CD14-positive monocyte (primary cell): Measurements from ENCODE around the gene ZCCHC10. TPM values are rescaled to one million over a fixed set of nuclear protein-coding genes. Genes with fewer than 3 reads are reported as not detected.
"Not testable (repeated sequence)": the region's sequence is repeated elsewhere in the genome, so short reads cannot be mapped to it uniquely, and the experiment has no call there.

ENCODE experiments used
- DNase-seq, 3 donors: peaks; one replicate each; pipeline ENCODE4 v3.0.0-alpha.2; 2011 to 2022
- H2AFZ ChIP-seq: 2 replicates; pipeline ENCODE4 v1.6.0; 2012; ENCODE audit warnings: mild to moderate bottlenecking, low read depth, low read length, inconsistent platforms; ENCODE audit not compliant: insufficient read depth, poor library complexity, severe bottlenecking
- H3K27ac ChIP-seq, 2 donors: 1 replicate in 1 of 2; 2 replicates in 1 of 2; pipeline ENCODE4 v1.5.1; 2012 to 2013; ENCODE audit warnings: low read length in 2 of 2, control low read depth in 1 of 2, inconsistent platforms in 1 of 2, low read depth in 1 of 2, mild to moderate bottlenecking in 1 of 2
- H3K27me3 ChIP-seq, 2 donors: one replicate each; pipeline versions ENCODE4 v1.6.0 to v1.6.1; 2011 to 2013; ENCODE audit warnings: low read length in 2 of 2; ENCODE audit not compliant: control insufficient read depth in 2 of 2, insufficient read depth in 2 of 2
- H3K36me3 ChIP-seq, 2 donors: replicated peaks in 1 of 2; 1 replicate in 1 of 2; 2 replicates in 1 of 2; pipeline versions ENCODE4 v1.5.1 to v1.6.1; 2012 to 2013; ENCODE audit warnings: low read length in 2 of 2, control low read depth in 1 of 2, inconsistent platforms in 1 of 2, mild to moderate bottlenecking in 1 of 2; ENCODE audit not compliant: insufficient read depth in 2 of 2, control insufficient read depth in 1 of 2
- H3K4me1 ChIP-seq, 2 donors: 1 replicate in 1 of 2; 2 replicates in 1 of 2; pipeline versions ENCODE4 v1.5.1 to v1.6.1; 2012 to 2013; ENCODE audit warnings: low read length in 2 of 2, control low read depth in 1 of 2, inconsistent platforms in 1 of 2, mild to moderate bottlenecking in 1 of 2, moderate library complexity in 1 of 2; ENCODE audit not compliant: insufficient read depth in 2 of 2, control insufficient read depth in 1 of 2
- H3K4me2 ChIP-seq: replicated peaks from 2 replicates; pipeline ENCODE3; 2012; ENCODE audit warnings: low read length, moderate library complexity, mild to moderate bottlenecking; ENCODE audit not compliant: poor library complexity, severe bottlenecking; ENCODE audit errors: extremely low read depth
- H3K4me3 ChIP-seq, 3 experiments: fragments of 200-600 bp in 1 of 3; sonication (generic) in 1 of 3; replicated peaks in 1 of 3; 1 replicate in 2 of 3; 2 replicates in 1 of 3; pipeline ENCODE4 v1.5.1; 2011 to 2013; ENCODE audit warnings: low read length in 3 of 3, mild to moderate bottlenecking in 3 of 3, control low read depth in 2 of 3, low read depth in 2 of 3, inconsistent platforms in 1 of 3, moderate library complexity in 1 of 3
- H3K79me2 ChIP-seq: 2 replicates; pipeline ENCODE4 v1.6.0; 2012; ENCODE audit warnings: mild to moderate bottlenecking, control low read depth, inconsistent platforms, low read length, moderate library complexity; ENCODE audit not compliant: insufficient read depth
- H3K9ac ChIP-seq: 2 replicates; pipeline ENCODE4 v1.6.0; 2017; ENCODE audit warnings: low read length, mild to moderate bottlenecking; ENCODE audit not compliant: insufficient read depth, poor library complexity, severe bottlenecking
- H3K9me3 ChIP-seq, 2 donors: replicated peaks in 1 of 2; 1 replicate in 1 of 2; 2 replicates in 1 of 2; pipeline versions ENCODE4 v1.5.1 to v1.6.1; 2012 to 2013; ENCODE audit warnings: low read length in 2 of 2, control low read depth in 1 of 2; ENCODE audit not compliant: control insufficient read depth in 1 of 2, insufficient read depth in 1 of 2
- H4K20me1 ChIP-seq: 2 replicates; pipeline ENCODE4 v1.6.0; 2012; ENCODE audit warnings: mild to moderate bottlenecking, low read length, control low read depth, moderate library complexity; ENCODE audit not compliant: insufficient read depth
- H3K27ac Mint-ChIP-seq, 7 donors: one replicate each; pipeline ENCODE4 v1.8.0; 2020; ENCODE audit warnings: mild to moderate bottlenecking in 7 of 7, mixed read lengths in 7 of 7, moderate library complexity in 6 of 7, inconsistent platforms in 2 of 7
- H3K27me3 Mint-ChIP-seq, 3 donors: one replicate each; pipeline ENCODE4 v1.8.0; 2021 to 2022; ENCODE audit warnings: low read depth in 3 of 3, mild to moderate bottlenecking in 3 of 3, mixed read lengths in 3 of 3, moderate library complexity in 3 of 3, inconsistent platforms in 1 of 3
- H3K36me3 Mint-ChIP-seq, 2 donors: one replicate each; pipeline ENCODE4 v1.8.0; 2020; ENCODE audit warnings: mixed read lengths in 2 of 2, inconsistent platforms in 1 of 2, mild to moderate bottlenecking in 1 of 2
- H3K4me1 Mint-ChIP-seq: one replicate; pipeline ENCODE4 v1.8.0; 2020; ENCODE audit warnings: mild to moderate bottlenecking, mixed read lengths
- H3K4me3 Mint-ChIP-seq, 2 donors: one replicate each; pipeline ENCODE4 v1.8.0; 2020; ENCODE audit warnings: mild to moderate bottlenecking in 2 of 2, mixed read lengths in 2 of 2, moderate library complexity in 1 of 2
- H3K9me3 Mint-ChIP-seq, 7 donors: one replicate each; pipeline ENCODE4 v1.8.0; 2020 to 2022; ENCODE audit warnings: mixed read lengths in 7 of 7, mild to moderate bottlenecking in 6 of 7, moderate library complexity in 6 of 7, inconsistent platforms in 2 of 7
- WGBS: methylation state at CpG from one replicate; pipeline ENCODE4 v1.1.5; 2013; ENCODE audit warnings: missing lambda C conversion rate; ENCODE audit not compliant: insufficient coverage; 5-methylcytosine and 5-hydroxymethylcytosine counted together
- intact Hi-C, 2 donors: fragments of 100-400 bp; cut with micrococcal nuclease; formaldehyde crosslinking; loops; one replicate each; pipeline versions ENCODE4 v1.15.0 to v1.15.1; 2023
- polyA plus RNA-seq, 3 donors: library from polyadenylated mRNA; depleted of rRNA in 1 of 3; unstranded in 2 of 3; stranded (reverse) in 1 of 3; fragments of 300-500 nt in 2 of 3; fragments of >200 nt in 1 of 3; fragmentation: Illumina TruSeq in 2 of 3; gene quantifications; 1 replicate in 2 of 3; 2 replicates in 1 of 3; pipeline ENCODE4 v1.2.3, GENCODE V29; 2012 to 2021
- TF ChIP-seq, protein P1 (sequence below): fragments of 200-600 bp; IDR thresholded peaks from one replicate; pipeline ENCODE4 v1.8.0; 2022; ENCODE audit warnings: antibody characterized with exemption, mild to moderate bottlenecking

The ZCCHC10 gene
- polyA plus RNA-seq, 3 donors = 10.7 to 52.7 (median 45.3) TPM

DNA sequence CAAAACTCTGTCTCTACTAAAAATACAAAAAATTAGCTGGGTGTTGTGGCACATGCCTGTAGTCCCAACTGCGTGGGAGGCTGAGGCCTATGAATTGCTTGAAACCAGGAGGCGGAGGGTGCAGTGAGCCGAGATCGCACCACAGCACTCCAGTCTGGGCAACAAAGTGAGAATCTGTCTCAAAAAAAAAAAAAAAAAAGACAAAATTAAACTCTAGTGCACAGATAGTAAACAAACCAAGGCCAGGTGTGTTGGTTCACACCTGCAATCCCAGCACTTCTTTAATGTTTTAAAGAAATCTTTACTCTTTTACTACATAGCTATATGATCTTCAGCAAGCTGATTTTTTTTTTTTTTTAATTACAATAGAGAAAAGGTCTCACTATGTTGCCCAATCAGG, 8.4 kb downstream of the ZCCHC10 start:
- intact Hi-C loops = no loop called here
- TF ChIP-seq, protein P1, sequence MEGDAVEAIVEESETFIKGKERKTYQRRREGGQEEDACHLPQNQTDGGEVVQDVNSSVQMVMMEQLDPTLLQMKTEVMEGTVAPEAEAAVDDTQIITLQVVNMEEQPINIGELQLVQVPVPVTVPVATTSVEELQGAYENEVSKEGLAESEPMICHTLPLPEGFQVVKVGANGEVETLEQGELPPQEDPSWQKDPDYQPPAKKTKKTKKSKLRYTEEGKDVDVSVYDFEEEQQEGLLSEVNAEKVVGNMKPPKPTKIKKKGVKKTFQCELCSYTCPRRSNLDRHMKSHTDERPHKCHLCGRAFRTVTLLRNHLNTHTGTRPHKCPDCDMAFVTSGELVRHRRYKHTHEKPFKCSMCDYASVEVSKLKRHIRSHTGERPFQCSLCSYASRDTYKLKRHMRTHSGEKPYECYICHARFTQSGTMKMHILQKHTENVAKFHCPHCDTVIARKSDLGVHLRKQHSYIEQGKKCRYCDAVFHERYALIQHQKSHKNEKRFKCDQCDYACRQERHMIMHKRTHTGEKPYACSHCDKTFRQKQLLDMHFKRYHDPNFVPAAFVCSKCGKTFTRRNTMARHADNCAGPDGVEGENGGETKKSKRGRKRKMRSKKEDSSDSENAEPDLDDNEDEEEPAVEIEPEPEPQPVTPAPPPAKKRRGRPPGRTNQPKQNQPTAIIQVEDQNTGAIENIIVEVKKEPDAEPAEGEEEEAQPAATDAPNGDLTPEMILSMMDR = no peak
- Histone ChIP-seq H3K27ac (no peak overlapping the region), H3K4me1 (no peaks in the 10 kb centered on the region), H4K20me1 (peaks cover 37% of the 10 kb centered on the region), H3K9me3 (no peaks in the 10 kb centered on the region), H3K79me2 (peaks cover 60% of the 10 kb centered on the region), H3K9ac (no peak overlapping the region), H3K4me3 (no peak overlapping the region), H3K36me3 (peaks cover 39 to 60% of the 10 kb centered on the region in 2 donors), H3K4me2 (no peak overlapping the region), H2AFZ (no peak overlapping the region), H3K27me3 (no peaks in the 10 kb centered on the region)
- no peaks in the 10 kb centered on the region for H3K4me1 Mint-ChIP-seq
- peaks cover 0 to 3% (median 0%) of the 10 kb centered on the region in 7 donors for H3K9me3 Mint-ChIP-seq
- peaks cover 43 to 61% of the 10 kb centered on the region in 2 donors for H3K36me3 Mint-ChIP-seq
- H3K4me3 Mint-ChIP-seq = no peak overlapping the region
- H3K27me3 Mint-ChIP-seq = no peaks in the 10 kb centered on the region
- no peak for DNase-seq
- 100% methylated on average over 3 of the region's 4 CpGs for WGBS
- no peak overlapping the region for H3K27ac Mint-ChIP-seq

DNA sequence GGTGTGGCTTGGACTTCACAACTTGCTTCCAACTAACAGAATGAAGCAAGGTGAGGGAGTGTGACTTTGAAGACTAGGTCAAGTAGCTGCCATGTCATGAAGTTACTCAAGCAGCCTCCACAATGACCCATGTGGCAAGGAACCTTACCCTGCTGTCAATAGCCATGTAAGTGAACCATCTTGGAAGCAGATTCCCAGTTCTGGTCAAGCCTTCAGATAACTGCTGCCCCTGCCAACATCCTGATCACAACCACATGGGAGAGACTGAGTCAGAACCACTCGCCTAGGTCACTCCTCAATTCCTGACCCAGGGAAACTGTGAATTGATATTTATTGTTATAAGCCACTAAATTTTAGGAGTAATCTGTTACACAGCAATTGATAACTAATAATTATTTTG, 10.9 kb downstream of the ZCCHC10 start:
- no peak for DNase-seq
- Mint-ChIP-seq H3K36me3 (peaks cover 31 to 58% of the 10 kb centered on the region in 2 donors), H3K4me3 (no peak overlapping the region), H3K9me3 (peaks cover 0 to 3% (median 0%) of the 10 kb centered on the region in 7 donors), H3K27me3 (no peaks in the 10 kb centered on the region), H3K27ac (peak overlapping the region in 3 of 7 donors; percentile 11 to 60 (median 30)), H3K4me1 (no peaks in the 10 kb centered on the region)
- intact Hi-C loops = no loop called here
- Histone ChIP-seq H3K4me2 (no peak overlapping the region), H3K27me3 (no peaks in the 10 kb centered on the region), H3K4me3 (no peak overlapping the region), H4K20me1 (peaks cover 37% of the 10 kb centered on the region), H3K4me1 (no peaks in the 10 kb centered on the region), H3K27ac (no peak overlapping the region), H3K9me3 (no peaks in the 10 kb centered on the region), H3K9ac (no peak overlapping the region), H2AFZ (no peak overlapping the region), H3K36me3 (peaks cover 30 to 54% of the 10 kb centered on the region in 2 donors), H3K79me2 (peaks cover 45% of the 10 kb centered on the region)
- TF ChIP-seq, protein P1 = no peak
- no CpG with 5 or more reads among the region's 1 CpG for WGBS

DNA sequence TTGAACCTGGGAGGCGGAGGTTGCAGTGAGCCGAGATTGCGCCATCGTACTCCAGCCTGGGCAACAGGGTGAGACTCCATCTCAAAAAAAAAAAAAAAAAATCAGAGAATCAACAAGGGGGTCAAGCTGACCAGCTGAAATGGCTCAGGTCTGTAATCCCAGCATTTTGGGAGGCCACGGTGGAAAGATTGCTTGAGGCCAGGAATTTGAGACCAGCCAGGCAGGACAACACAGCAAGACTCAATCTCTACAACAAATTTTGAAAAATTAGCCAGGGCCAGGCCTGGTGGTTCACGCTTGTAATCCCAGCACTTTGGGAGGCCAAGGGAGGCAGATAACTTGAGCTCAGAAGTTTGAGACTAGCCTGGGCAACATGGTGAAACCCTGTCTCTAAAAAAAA, 17.9 kb downstream of the ZCCHC10 start:
- DNase-seq, intact Hi-C loops, H3K9me3 ChIP-seq, H3K4me1 Mint-ChIP-seq, H3K9ac ChIP-seq, H3K4me2 ChIP-seq, H3K4me1 ChIP-seq, H4K20me1 ChIP-seq, H3K9me3 Mint-ChIP-seq, H3K27me3 Mint-ChIP-seq, H3K79me2 ChIP-seq, H3K4me3 Mint-ChIP-seq, H3K4me3 ChIP-seq, H2AFZ ChIP-seq, H3K27ac ChIP-seq, H3K27me3 ChIP-seq: not testable (repeated sequence)
- WGBS = 100% methylated on average over 1 of the region's 6 CpGs
- peaks cover 15 to 44% of the 10 kb centered on the region in 2 donors for H3K36me3 ChIP-seq
- Mint-ChIP-seq H3K36me3 (peaks cover 20 to 55% of the 10 kb centered on the region in 2 donors), H3K27ac (peak overlapping the region in 2 of 7 donors; percentile 30 to 80)
